Lower lobe of right lung (tissue), 2 donors: Measurements from ENCODE around the gene EPHB6. TPM values are rescaled to one million over a fixed set of nuclear protein-coding genes. Genes with fewer than 3 reads are reported as not detected.

Experiments used
- ATAC-seq, 2 donors: fragments of 200-7000 bp; cut with Tn5 transposase; one replicate each; pipeline ENCODE4 v1.9.1; 2020 to 2022; ENCODE audit warnings: mild to moderate bottlenecking in 2 of 2, moderate library complexity in 2 of 2
- DNase-seq: peaks from one replicate; pipeline ENCODE4 v3.0.0-alpha.2; 2020
- H3K27ac ChIP-seq: fragments of 200-600 bp; one replicate; pipeline ENCODE4 v1.8.0; 2022
- H3K27me3 ChIP-seq: fragments of 200-600 bp; one replicate; pipeline ENCODE4 v1.8.0; 2022; ENCODE audit warnings: low read depth
- H3K36me3 ChIP-seq: fragments of 200-600 bp; one replicate; pipeline ENCODE4 v1.8.0; 2022; ENCODE audit warnings: mild to moderate bottlenecking
- H3K4me1 ChIP-seq: fragments of 200-600 bp; one replicate; pipeline ENCODE4 v1.8.0; 2022
- H3K4me3 ChIP-seq: fragments of 200-600 bp; one replicate; pipeline ENCODE4 v1.8.0; 2022; ENCODE audit warnings: mild to moderate bottlenecking
- H3K9me3 ChIP-seq: fragments of 200-600 bp; one replicate; pipeline ENCODE4 v1.8.0; 2022
- intact Hi-C: fragments of 100-400 bp; cut with DNase I; formaldehyde crosslinking; loops from one replicate; pipeline ENCODE4 v1.11.0; 2022
- total RNA-seq: library from RNA; stranded (reverse); fragmentation: NEBNext Ultra II Directional; extraction: Animal tissue kit (Norgen Biotek cat#: 25700); gene quantifications from one replicate; pipeline ENCODE4 v1.2.1, GENCODE V29; 2021
- TF ChIP-seq, protein P1 (sequence below): fragments of 200-600 bp; IDR thresholded peaks from one replicate; pipeline ENCODE4 v1.8.0; 2022; ENCODE audit warnings: antibody characterized with exemption, mild to moderate bottlenecking
- donor health status: DM: no; HTN: yes; CAD: no; lungs with severe emphysema.

The EPHB6 gene
- total RNA-seq, 1 donor from 2014 or later: 12.2 TPM

DNA sequence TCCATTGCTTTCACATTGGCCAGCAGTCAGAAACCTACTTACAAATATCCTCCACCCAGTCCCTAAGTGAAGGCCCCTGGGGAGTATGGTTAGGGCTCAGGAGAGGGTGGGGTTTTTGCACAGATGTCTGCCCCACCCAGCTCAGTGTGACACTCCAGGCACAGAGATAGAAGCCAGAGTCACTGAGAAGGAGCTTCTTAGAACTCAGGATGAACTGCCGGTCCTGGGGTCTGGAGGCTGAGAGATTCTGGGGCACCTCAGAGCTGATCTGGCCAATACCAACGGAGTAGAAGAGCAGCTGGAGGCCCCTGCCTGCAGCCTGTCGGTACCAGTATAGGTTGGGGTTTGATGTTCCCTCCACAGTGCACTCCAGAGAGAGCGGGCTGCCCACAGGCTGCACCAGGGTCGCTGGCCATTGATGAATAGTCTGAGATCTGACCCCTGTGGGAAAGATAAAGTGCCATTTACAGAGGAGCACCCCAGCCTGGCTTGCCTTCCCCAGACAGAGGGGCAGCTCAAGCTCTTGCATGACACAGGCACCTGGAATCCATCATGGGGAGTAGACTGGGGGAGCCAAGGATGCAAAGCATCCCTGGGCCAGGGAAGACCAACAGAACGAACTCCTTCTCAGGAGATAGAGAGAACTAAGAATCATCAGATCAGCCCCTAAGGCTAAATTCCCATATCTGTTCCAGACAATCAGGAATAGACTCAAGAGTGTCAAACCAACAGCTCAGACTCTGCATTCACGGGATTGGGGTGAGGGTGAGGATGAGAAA lies 42.2 kb upstream of the EPHB6 start:
- H3K27me3 ChIP-seq: peaks cover 13% of the 10 kb centered on the region
- intact Hi-C loops: no loop called here
- H3K4me3 ChIP-seq: no peak overlapping the region
- no peaks in the 10 kb centered on the region for H3K4me1 ChIP-seq
- no peak for ATAC-seq
- no peaks in the 10 kb centered on the region for H3K9me3 ChIP-seq
- H3K36me3 ChIP-seq: no peaks in the 10 kb centered on the region
- no peak for DNase-seq
- no peak overlapping the region for H3K27ac ChIP-seq
- TF ChIP-seq, protein P1, sequence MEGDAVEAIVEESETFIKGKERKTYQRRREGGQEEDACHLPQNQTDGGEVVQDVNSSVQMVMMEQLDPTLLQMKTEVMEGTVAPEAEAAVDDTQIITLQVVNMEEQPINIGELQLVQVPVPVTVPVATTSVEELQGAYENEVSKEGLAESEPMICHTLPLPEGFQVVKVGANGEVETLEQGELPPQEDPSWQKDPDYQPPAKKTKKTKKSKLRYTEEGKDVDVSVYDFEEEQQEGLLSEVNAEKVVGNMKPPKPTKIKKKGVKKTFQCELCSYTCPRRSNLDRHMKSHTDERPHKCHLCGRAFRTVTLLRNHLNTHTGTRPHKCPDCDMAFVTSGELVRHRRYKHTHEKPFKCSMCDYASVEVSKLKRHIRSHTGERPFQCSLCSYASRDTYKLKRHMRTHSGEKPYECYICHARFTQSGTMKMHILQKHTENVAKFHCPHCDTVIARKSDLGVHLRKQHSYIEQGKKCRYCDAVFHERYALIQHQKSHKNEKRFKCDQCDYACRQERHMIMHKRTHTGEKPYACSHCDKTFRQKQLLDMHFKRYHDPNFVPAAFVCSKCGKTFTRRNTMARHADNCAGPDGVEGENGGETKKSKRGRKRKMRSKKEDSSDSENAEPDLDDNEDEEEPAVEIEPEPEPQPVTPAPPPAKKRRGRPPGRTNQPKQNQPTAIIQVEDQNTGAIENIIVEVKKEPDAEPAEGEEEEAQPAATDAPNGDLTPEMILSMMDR: no peak

- no peak for ATAC-seq
- intact Hi-C loops: no loop called here
- TF ChIP-seq, protein P1: no peak
These were observed 41.6 kb upstream of the EPHB6 start for GRCh38 chr7:142813226-142813625.

GRCh38 chr7:142813699-142814098 lies 41.2 kb upstream of the EPHB6 start:
- TF ChIP-seq, protein P1: no peak
- no peak for ATAC-seq
- intact Hi-C loops: no loop called here
- Histone ChIP-seq H3K27ac (no peak overlapping the region), H3K36me3 (no peaks in the 10 kb centered on the region), H3K27me3 (peaks cover 13% of the 10 kb centered on the region), H3K4me3 (no peak overlapping the region), H3K4me1 (no peaks in the 10 kb centered on the region), H3K9me3 (no peaks in the 10 kb centered on the region)
- no peak for DNase-seq

More at GRCh38 chr7:142813226-142813625, 41.6 kb upstream of the EPHB6 start:
- no peak for DNase-seq
- no peak overlapping the region for H3K4me3 ChIP-seq
- no peak overlapping the region for H3K27ac ChIP-seq
- H3K27me3 ChIP-seq: peaks cover 13% of the 10 kb centered on the region
- no peaks in the 10 kb centered on the region for H3K36me3 ChIP-seq
- no peaks in the 10 kb centered on the region for H3K4me1 ChIP-seq
- no peaks in the 10 kb centered on the region for H3K9me3 ChIP-seq

DNA sequence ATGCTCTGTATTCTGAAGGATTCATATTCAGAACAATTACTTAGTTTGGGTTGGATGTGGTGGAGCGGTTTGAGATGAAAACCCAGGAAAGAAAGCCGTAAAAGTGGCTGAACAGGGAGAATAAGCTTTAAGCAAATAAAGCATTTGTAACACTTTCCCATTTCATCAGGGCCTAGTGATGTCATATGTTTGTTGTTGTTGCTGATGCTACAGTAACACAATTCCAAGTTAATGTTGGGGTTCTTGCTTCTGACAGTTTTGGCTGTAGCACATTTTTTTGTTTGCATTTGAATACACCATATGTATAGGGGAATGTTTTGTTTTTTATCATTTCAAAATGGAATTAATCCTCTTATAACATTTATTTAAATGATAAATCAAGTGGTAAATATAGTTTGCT lies 40.4 kb upstream of the EPHB6 start:
- H3K36me3 ChIP-seq: no peaks in the 10 kb centered on the region
- no peaks in the 10 kb centered on the region for H3K4me1 ChIP-seq
- no peaks in the 10 kb centered on the region for H3K9me3 ChIP-seq
- intact Hi-C loops: no loop called here
- ATAC-seq (no peak), DNase-seq (no peak)
- H3K4me3 ChIP-seq: no peak overlapping the region
- H3K27me3 ChIP-seq: peaks cover 13% of the 10 kb centered on the region
- TF ChIP-seq, protein P1: no peak
- no peak overlapping the region for H3K27ac ChIP-seq

- Histone ChIP-seq H3K27me3 (peaks cover 13% of the 10 kb centered on the region), H3K4me3 (no peak overlapping the region), H3K9me3 (no peaks in the 10 kb centered on the region), H3K36me3 (no peaks in the 10 kb centered on the region), H3K27ac (no peak overlapping the region), H3K4me1 (no peaks in the 10 kb centered on the region)
- ATAC-seq (no peak), DNase-seq (no peak)
- intact Hi-C loops: no loop called here
- TF ChIP-seq, protein P1: no peak
These were observed 39.7 kb upstream of the EPHB6 start for GRCh38 chr7:142815134-142815533.
